Tibial artery (tissue), 4 donors: ENCODE data around the gene PDK2.

Experiments
- DNase-seq, 2 donors: peaks; one replicate each; pipeline ENCODE4 v3.0.0-alpha.2; 2019
- H3K27ac ChIP-seq, 2 donors: fragments of 200-600 bp; sonication (generic) in 1 of 2; 1 replicate in 1 of 2; 2 replicates in 1 of 2; pipeline ENCODE4 v1.5.1; 2018 to 2019; ENCODE audit warnings: mild to moderate bottlenecking in 1 of 2
- H3K27me3 ChIP-seq, 2 donors: fragments of 200-600 bp; sonication (generic) in 1 of 2; one replicate each; pipeline versions ENCODE4 v1.5.1 to v1.6.0; 2016 to 2019
- H3K36me3 ChIP-seq, 3 donors: fragments of 200-600 bp; sonication (generic) in 2 of 3; one replicate each; pipeline ENCODE4 v1.5.1; 2016 to 2019; ENCODE audit warnings: mild to moderate bottlenecking in 2 of 3
- H3K4me1 ChIP-seq, 4 donors: fragments of 200-600 bp; sonication (generic) in 2 of 4; 1 replicate in 3 of 4; 2 replicates in 1 of 4; pipeline ENCODE4 v1.5.1; 2016 to 2019
- H3K4me3 ChIP-seq, 2 donors: fragments of 200-600 bp; sonication (generic) in 1 of 2; 1 replicate in 1 of 2; 2 replicates in 1 of 2; pipeline ENCODE4 v1.5.1; 2018 to 2019; ENCODE audit warnings: mild to moderate bottlenecking in 2 of 2
- H3K9me3 ChIP-seq, 3 donors: fragments of 200-600 bp; sonication (generic) in 1 of 3; one replicate each; pipeline ENCODE4 v1.5.1; 2016 to 2019
- intact Hi-C: fragments of 100-400 bp; cut with DNase I; formaldehyde crosslinking; loops from one replicate; pipeline ENCODE4 v1.15.0; 2023; ENCODE audit warnings: low total_unique reads
- TF ChIP-seq, protein P1 (sequence below), 2 experiments: fragments of 200-600 bp in 1 of 2; fragments of 450-650 bp in 1 of 2; IDR thresholded peaks; one replicate each; pipeline ENCODE4 v1.5.1; 2017 to 2019; ENCODE audit warnings: antibody characterized with exemption in 2 of 2, mild to moderate bottlenecking in 1 of 2, moderate library complexity in 1 of 2

The PDK2 gene

GRCh38 chr17:50100921-50101345, 5.8 kb downstream of the PDK2 start:
- Histone ChIP-seq H3K4me3 (no peak overlapping the region), H3K27ac (peak overlapping the region; percentile 58 to 68), H3K4me1 (peaks cover 0 to 66% (median 53%) of the 10 kb centered on the region in 4 donors), H3K36me3 (peaks cover 19 to 81% (median 50%) of the 10 kb centered on the region in 3 donors), H3K9me3 (no peaks in the 10 kb centered on the region), H3K27me3 (no peaks in the 10 kb centered on the region)
- intact Hi-C loops, result no loop called here
- TF ChIP-seq, protein P1, sequence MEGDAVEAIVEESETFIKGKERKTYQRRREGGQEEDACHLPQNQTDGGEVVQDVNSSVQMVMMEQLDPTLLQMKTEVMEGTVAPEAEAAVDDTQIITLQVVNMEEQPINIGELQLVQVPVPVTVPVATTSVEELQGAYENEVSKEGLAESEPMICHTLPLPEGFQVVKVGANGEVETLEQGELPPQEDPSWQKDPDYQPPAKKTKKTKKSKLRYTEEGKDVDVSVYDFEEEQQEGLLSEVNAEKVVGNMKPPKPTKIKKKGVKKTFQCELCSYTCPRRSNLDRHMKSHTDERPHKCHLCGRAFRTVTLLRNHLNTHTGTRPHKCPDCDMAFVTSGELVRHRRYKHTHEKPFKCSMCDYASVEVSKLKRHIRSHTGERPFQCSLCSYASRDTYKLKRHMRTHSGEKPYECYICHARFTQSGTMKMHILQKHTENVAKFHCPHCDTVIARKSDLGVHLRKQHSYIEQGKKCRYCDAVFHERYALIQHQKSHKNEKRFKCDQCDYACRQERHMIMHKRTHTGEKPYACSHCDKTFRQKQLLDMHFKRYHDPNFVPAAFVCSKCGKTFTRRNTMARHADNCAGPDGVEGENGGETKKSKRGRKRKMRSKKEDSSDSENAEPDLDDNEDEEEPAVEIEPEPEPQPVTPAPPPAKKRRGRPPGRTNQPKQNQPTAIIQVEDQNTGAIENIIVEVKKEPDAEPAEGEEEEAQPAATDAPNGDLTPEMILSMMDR (IDR thresholded peaks at IDR 0.05), result no peak
- no peak for DNase-seq

GRCh38 chr17:50101346-50102163, 6.4 kb downstream of the PDK2 start:
- TF ChIP-seq, protein P1 (IDR thresholded peaks at IDR 0.05), result no peak
- no peak for DNase-seq
- intact Hi-C loops, result no loop called here
- no peak overlapping the region for H3K4me3 ChIP-seq
- peak overlapping the region; percentile 58 to 68 for H3K27ac ChIP-seq
- H3K27me3 ChIP-seq, result no peaks in the 10 kb centered on the region
- peaks cover 22 to 87% (median 57%) of the 10 kb centered on the region in 3 donors for H3K36me3 ChIP-seq
- H3K4me1 ChIP-seq, result peaks cover 0 to 60% (median 47%) of the 10 kb centered on the region in 4 donors
- no peaks in the 10 kb centered on the region for H3K9me3 ChIP-seq

- Histone ChIP-seq H3K36me3 (peaks cover 30 to 92% (median 62%) of the 10 kb centered on the region in 3 donors), H3K4me3 (no peak overlapping the region), H3K9me3 (no peaks in the 10 kb centered on the region), H3K4me1 (peaks cover 0 to 52% (median 39%) of the 10 kb centered on the region in 4 donors), H3K27ac (peak overlapping the region; percentile 58 to 68), H3K27me3 (no peaks in the 10 kb centered on the region)
- TF ChIP-seq, protein P1 (IDR thresholded peaks at IDR 0.05), result no peak
- intact Hi-C loops, result no loop called here
- peak; percentile 58 to 89 for DNase-seq
These were observed 7.2 kb downstream of the PDK2 start for GRCh38 chr17:50102164-50102991.

DNA sequence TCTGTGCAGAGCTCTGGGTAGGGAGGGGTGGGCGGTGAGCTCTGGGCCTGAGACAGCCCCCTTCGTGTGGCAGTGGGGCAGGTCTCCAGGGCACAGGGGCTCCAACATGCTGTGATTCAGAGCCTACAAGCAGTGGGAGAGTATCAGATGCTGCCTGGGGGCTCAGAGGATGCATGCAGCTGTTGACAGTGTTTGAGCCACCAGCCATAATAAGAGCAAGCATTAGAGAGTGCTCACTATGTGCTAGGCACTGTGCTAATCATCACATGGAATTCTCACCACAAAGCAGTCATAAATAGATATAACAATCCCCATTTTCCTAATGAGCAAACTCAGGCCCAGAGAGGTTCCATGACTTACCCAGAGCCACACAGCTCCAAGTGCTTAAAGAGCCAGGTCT, 8.1 kb downstream of the PDK2 start:
- H3K27me3 ChIP-seq, result no peaks in the 10 kb centered on the region
- H3K27ac ChIP-seq, result peak overlapping the region; percentile 58 to 68
- TF ChIP-seq, protein P1 (IDR thresholded peaks at IDR 0.05), result no peak
- H3K9me3 ChIP-seq, result no peaks in the 10 kb centered on the region
- H3K4me3 ChIP-seq, result no peak overlapping the region
- H3K36me3 ChIP-seq, result peaks cover 30 to 92% (median 63%) of the 10 kb centered on the region in 3 donors
- no peak for DNase-seq
- H3K4me1 ChIP-seq, result peaks cover 0 to 46% (median 37%) of the 10 kb centered on the region in 4 donors
- intact Hi-C loops, result no loop called here

DNA sequence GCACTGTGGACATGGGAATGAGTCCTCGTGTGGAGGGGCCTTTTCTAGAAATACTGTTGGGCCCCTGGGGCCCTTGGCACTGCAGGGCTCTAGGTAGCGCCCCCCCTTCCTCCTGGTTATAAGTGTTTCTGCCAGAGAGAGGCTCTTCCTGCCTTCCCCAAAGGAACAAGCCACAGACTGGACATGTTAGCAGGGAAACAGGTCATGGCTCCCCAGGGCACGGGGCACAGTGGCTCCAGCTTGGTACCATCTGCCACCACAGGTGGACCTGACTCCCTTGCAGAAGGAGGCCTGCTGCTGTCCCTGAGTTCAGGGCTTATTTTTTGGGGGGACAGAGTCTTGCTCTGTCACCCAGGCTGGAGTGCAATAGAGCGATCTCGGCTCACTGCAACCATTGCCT, 8.8 kb downstream of the PDK2 start:
- intact Hi-C loops, result no loop called here
- no peaks in the 10 kb centered on the region for H3K27me3 ChIP-seq
- TF ChIP-seq, protein P1 (IDR thresholded peaks at IDR 0.05), result no peak
- peaks cover 27 to 92% (median 63%) of the 10 kb centered on the region in 3 donors for H3K36me3 ChIP-seq
- no peaks in the 10 kb centered on the region for H3K9me3 ChIP-seq
- no peak for DNase-seq
- H3K4me1 ChIP-seq, result peaks cover 0 to 40% (median 34%) of the 10 kb centered on the region in 4 donors
- H3K4me3 ChIP-seq, result no peak overlapping the region
- H3K27ac ChIP-seq, result no peak overlapping the region
